HepG2 (cell line): ENCODE measurements around the gene NSUN6. TPM values are rescaled to one million over a fixed set of nuclear protein-coding genes. Genes with fewer than 3 reads are reported as not detected.

Experiments used
- ASH2L ChIP-seq: fragments of 300-600, 200-600 bp; sonication (generic); IDR thresholded peaks from 2 replicates; pipeline ENCODE4 v1.7.0; 2017; ENCODE audit warnings: low read depth, mild to moderate bottlenecking, moderate library complexity, mixed read lengths, low read length; ENCODE audit not compliant: insufficient read length
- CHCHD3 ChIP-seq: sonication (generic); formaldehyde crosslinking; IDR thresholded peaks from 2 replicates; pipeline ENCODE4 v1.8.0; 2022; ENCODE audit warnings: mild to moderate bottlenecking, missing genetic modification reagents, moderate library complexity
- GRHL1 ChIP-seq: sonication (generic); formaldehyde crosslinking; conservative IDR thresholded peaks from 2 replicates; pipeline ENCODE4 v1.8.0; 2022; ENCODE audit warnings: missing genetic modification reagents
- HNRNPH1 ChIP-seq: fragments of 200-400 bp; formaldehyde crosslinking; optimal IDR thresholded peaks from 2 replicates; pipeline ENCODE3; 2017; ENCODE audit warnings: mild to moderate bottlenecking, low read depth, low read length
- HNRNPK ChIP-seq: fragments of 200-400 bp; formaldehyde crosslinking; IDR thresholded peaks from 2 replicates; pipeline ENCODE4 v1.6.1; 2018; ENCODE audit warnings: low read length, low read depth, moderate library complexity, mild to moderate bottlenecking; ENCODE audit not compliant: poor library complexity, severe bottlenecking
- IRF1 ChIP-seq: sonication (generic); formaldehyde crosslinking; IDR thresholded peaks from 2 replicates; pipeline ENCODE4 v1.4.0; 2020; ENCODE audit warnings: low read depth, mild to moderate bottlenecking, missing genetic modification reagents
- NRL ChIP-seq: sonication (generic); formaldehyde crosslinking; IDR thresholded peaks from 2 replicates; pipeline ENCODE4 v1.5.0; 2020; ENCODE audit warnings: missing genetic modification reagents, mild to moderate bottlenecking, moderate library complexity, borderline replicate concordance
- RARA ChIP-seq: IDR thresholded peaks from 2 replicates; pipeline ENCODE4 v1.6.1; 2016; ENCODE audit warnings: missing genetic modification reagents, missing compliant biosample characterization
- SIX4 ChIP-seq: sonication (generic); formaldehyde crosslinking; IDR thresholded peaks from 2 replicates; pipeline ENCODE4 v1.4.0; 2020; ENCODE audit warnings: missing genetic modification reagents
- SUZ12 ChIP-seq: fragments of 150-350 bp; IDR thresholded peaks from 2 replicates; pipeline ENCODE4 v1.6.1; 2014; ENCODE audit warnings: low read depth, low read length
- ZFP36L1 ChIP-seq: sonication (generic); formaldehyde crosslinking; IDR thresholded peaks from 2 replicates; pipeline ENCODE4 v1.8.0; 2022; ENCODE audit warnings: mild to moderate bottlenecking, missing genetic modification reagents, moderate library complexity
- ZFP37 ChIP-seq: sonication (generic); formaldehyde crosslinking; IDR thresholded peaks from 2 replicates; pipeline ENCODE4 v1.4.0; 2020; ENCODE audit warnings: missing genetic modification reagents, borderline replicate concordance
- ZNF24 ChIP-seq: fragments of 450-650 bp; IDR thresholded peaks from 2 replicates; pipeline ENCODE4 v1.6.1; 2017; ENCODE audit warnings: antibody characterized with exemption, mild to moderate bottlenecking
- ZNF331 ChIP-seq: sonication (generic); formaldehyde crosslinking; IDR thresholded peaks from 2 replicates; pipeline ENCODE4 v1.4.0; 2020; ENCODE audit warnings: missing genetic modification reagents
- ZNF605 ChIP-seq: sonication (generic); formaldehyde crosslinking; IDR thresholded peaks from 2 replicates; pipeline ENCODE4 v1.8.0; 2022; ENCODE audit warnings: mild to moderate bottlenecking, missing genetic modification reagents
- ZUFSP ChIP-seq: sonication (generic); formaldehyde crosslinking; IDR thresholded peaks from 2 replicates; pipeline ENCODE4 v1.9.0; 2021; ENCODE audit warnings: missing genetic modification reagents, mild to moderate bottlenecking, borderline replicate concordance
- polyA plus RNA-seq, 8 experiments: library from polyadenylated mRNA; depleted of rRNA in 3 of 8; stranded (reverse) in 7 of 8; unstranded in 1 of 8; fragments of >200 nt; fragmentation: Illumina TruSeq in 4 of 8; extraction: Trizol in 4 of 8; gene quantifications; 2 replicates each; pipeline versions ENCODE4 v1.2.1 to v1.2.3, GENCODE V29; 2011 to 2016; ENCODE audit warnings: low read depth in 4 of 8, missing spikeins in 1 of 8, mixed read lengths in 1 of 8; ENCODE audit not compliant: insufficient read depth in 1 of 8
- total RNA-seq, 5 experiments: library from RNA; depleted of rRNA; stranded (reverse); fragments of >200 nt; fragmentation: Illumina TruSeq; extraction: Trizol; gene quantifications; 2 replicates each; pipeline ENCODE4 v1.2.3, GENCODE V29; 2016; ENCODE audit warnings: low read depth in 1 of 5
- TF ChIP-seq, protein P1 (sequence below), 2 experiments: sonication (generic) in 1 of 2; formaldehyde crosslinking in 1 of 2; IDR thresholded peaks; 2 replicates each; pipeline versions ENCODE4 v1.5.1 to v1.6.1; 2011 to 2020; ENCODE audit warnings: borderline replicate concordance in 1 of 2, low read depth in 1 of 2, low read length in 1 of 2, mild to moderate bottlenecking in 1 of 2, missing genetic modification reagents in 1 of 2, moderate library complexity in 1 of 2
- TF ChIP-seq, protein P2 (sequence below): sonication (generic); formaldehyde crosslinking; IDR thresholded peaks from 2 replicates; pipeline ENCODE4 v1.4.0; 2020; ENCODE audit warnings: missing genetic modification reagents
- TF ChIP-seq, protein P3 (sequence below): sonication (generic); formaldehyde crosslinking; IDR thresholded peaks from 2 replicates; pipeline ENCODE4 v1.4.0; 2020; ENCODE audit warnings: missing genetic modification reagents, low read depth, mild to moderate bottlenecking, borderline replicate concordance

NSUN6 gene
- total and polyA plus RNA-seq, 2 of the 13 experiments (the other 11 are each of a cell fraction or from before 2014, with no cell fraction given), result 17.2 to 19.3 TPM

GRCh38 chr10:18659819-18660535, 8.6 kb upstream of the NSUN6 start (continued):
- TF ChIP-seq, protein P1, sequence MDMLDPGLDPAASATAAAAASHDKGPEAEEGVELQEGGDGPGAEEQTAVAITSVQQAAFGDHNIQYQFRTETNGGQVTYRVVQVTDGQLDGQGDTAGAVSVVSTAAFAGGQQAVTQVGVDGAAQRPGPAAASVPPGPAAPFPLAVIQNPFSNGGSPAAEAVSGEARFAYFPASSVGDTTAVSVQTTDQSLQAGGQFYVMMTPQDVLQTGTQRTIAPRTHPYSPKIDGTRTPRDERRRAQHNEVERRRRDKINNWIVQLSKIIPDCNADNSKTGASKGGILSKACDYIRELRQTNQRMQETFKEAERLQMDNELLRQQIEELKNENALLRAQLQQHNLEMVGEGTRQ (IDR thresholded peaks at IDR 0.05; ENCODE audit: low read depth, low read length), result no peak
- TF ChIP-seq, protein P1 (CRISPR knock-in tag; IDR thresholded peaks at IDR 0.05; ENCODE audit: borderline replicate concordance), result 0 out of 2 replicates have a peak, but pooled peaks have one; percentile 27
- no peak for TF ChIP-seq ZNF331 (CRISPR knock-in tag)
- TF ChIP-seq ASH2L, result peak; percentile 18
- no peak for TF ChIP-seq SUZ12
- no peak for TF ChIP-seq ZFP37 (CRISPR knock-in tag)
- TF ChIP-seq SIX4 (CRISPR knock-in tag), result no peak
- no peak for TF ChIP-seq ZNF24
- 0 out of 2 replicates have a peak, but pooled peaks have one; percentile 15 for TF ChIP-seq ZFP36L1 (CRISPR knock-in tag)
- TF ChIP-seq RARA (CRISPR knock-in tag), result no peak
- no peak for TF ChIP-seq CHCHD3 (CRISPR knock-in tag)
- TF ChIP-seq ZNF605, result no peak
- TF ChIP-seq HNRNPH1, result no peak
- no peak for TF ChIP-seq ZUFSP
- TF ChIP-seq IRF1, result no peak
- TF ChIP-seq NRL (CRISPR knock-in tag), result no peak
- TF ChIP-seq, protein P2, sequence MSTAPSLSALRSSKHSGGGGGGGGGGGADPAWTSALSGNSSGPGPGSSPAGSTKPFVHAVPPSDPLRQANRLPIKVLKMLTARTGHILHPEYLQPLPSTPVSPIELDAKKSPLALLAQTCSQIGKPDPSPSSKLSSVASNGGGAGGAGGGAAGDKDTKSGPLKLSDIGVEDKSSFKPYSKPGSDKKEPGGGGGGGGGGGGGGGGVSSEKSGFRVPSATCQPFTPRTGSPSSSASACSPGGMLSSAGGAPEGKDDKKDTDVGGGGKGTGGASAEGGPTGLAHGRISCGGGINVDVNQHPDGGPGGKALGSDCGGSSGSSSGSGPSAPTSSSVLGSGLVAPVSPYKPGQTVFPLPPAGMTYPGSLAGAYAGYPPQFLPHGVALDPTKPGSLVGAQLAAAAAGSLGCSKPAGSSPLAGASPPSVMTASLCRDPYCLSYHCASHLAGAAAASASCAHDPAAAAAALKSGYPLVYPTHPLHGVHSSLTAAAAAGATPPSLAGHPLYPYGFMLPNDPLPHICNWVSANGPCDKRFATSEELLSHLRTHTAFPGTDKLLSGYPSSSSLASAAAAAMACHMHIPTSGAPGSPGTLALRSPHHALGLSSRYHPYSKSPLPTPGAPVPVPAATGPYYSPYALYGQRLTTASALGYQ (CRISPR knock-in tag), result no peak
- TF ChIP-seq, protein P3, sequence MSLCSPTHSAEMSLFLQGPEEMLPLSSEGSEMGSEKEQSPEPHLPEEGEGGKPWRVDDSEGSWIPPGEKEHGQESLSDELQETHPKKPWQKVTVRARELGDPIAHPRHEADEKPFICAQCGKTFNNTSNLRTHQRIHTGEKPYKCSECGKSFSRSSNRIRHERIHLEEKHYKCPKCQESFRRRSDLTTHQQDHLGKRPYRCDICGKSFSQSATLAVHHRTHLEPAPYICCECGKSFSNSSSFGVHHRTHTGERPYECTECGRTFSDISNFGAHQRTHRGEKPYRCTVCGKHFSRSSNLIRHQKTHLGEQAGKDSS (CRISPR knock-in tag), result no peak
- TF ChIP-seq HNRNPK, result no peak
- TF ChIP-seq GRHL1 (CRISPR knock-in tag), result no peak
